Stimulated activated CD4-positive, alpha-beta T cell treated with anti-CD3 and anti-CD28 coated beads, Interleukin-1b, Interleukin-23, amount 100 ng/mL, for 24 hours (primary cell): ENCODE data around the gene ITFG1.

Source experiments
- DNase-seq, 4 experiments: peaks; one replicate each; pipeline ENCODE4 v3.0.0-alpha.2; 2020; ENCODE audit warnings: low read depth in 4 of 4, low spot score in 1 of 4

ITFG1 gene

GRCh38 chr16:47125757-47126156, 335.1 kb downstream of the ITFG1 start:
- DNase-seq = no peak

GRCh38 chr16:47113130-47113529, 347.7 kb downstream of the ITFG1 start:
- DNase-seq = no peak

- DNase-seq = no peak
These were observed 349.9 kb downstream of the ITFG1 start for GRCh38 chr16:47110939-47111338.

- DNase-seq = no peak
These were observed 351.5 kb downstream of the ITFG1 start for GRCh38 chr16:47109361-47109760.
